Esophagus squamous epithelium (tissue), 4 donors: Measurements from ENCODE around the gene PGS1.

Source experiments
- CTCF ChIP-seq, 6 experiments: fragments of 450-650 bp in 4 of 6; fragments of 200-600 bp in 2 of 6; sonication (generic) in 2 of 6; IDR thresholded peaks; one replicate each; pipeline ENCODE4 v1.5.1; 2016 to 2019; ENCODE audit warnings: antibody characterized with exemption in 6 of 6, mild to moderate bottlenecking in 4 of 6, moderate library complexity in 4 of 6
- POLR2A ChIP-seq, 4 donors: fragments of 450-650 bp; IDR thresholded peaks; one replicate each; pipeline ENCODE4 v1.6.1; 2017; ENCODE audit warnings: antibody characterized with exemption in 4 of 4, mild to moderate bottlenecking in 4 of 4, moderate library complexity in 3 of 4

GRCh38 chr17:78374189-78374588 lies 4.3 kb upstream of the PGS1 start:
- no peak for TF ChIP-seq CTCF (IDR thresholded peaks at IDR 0.05)
- no peak for TF ChIP-seq POLR2A (IDR thresholded peaks at IDR 0.05)
